Activated CD8-positive, alpha-beta memory T cell treated with anti-CD3 and anti-CD28 coated beads, Interleukin-2, amount 50 U/mL, for 48 hours (primary cell): ENCODE data around the gene GRK3.

Source experiments
- DNase-seq: peaks from one replicate; pipeline ENCODE4 v3.0.0-alpha.2; 2020

GRK3 gene

DNA sequence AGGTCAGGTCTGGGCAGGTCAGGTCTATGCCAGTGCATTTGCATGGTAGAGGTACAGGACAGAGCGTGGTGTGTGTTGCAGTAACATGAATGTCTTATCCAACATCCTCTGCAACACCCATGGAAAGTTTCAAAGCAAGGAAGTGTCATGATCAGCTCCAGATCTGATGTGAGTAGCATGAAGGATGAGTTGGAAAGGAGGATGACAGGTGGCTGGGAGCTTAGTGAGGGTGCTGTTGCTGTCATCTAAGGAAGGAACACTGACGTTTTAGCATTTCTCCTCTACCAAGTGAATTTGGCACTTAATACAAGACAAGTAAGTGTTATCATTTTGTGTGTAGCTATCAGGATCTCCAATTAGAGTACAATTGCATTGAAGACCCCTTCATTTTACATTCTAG lies 65.1 kb downstream of the GRK3 start:
- no peak for DNase-seq

DNA sequence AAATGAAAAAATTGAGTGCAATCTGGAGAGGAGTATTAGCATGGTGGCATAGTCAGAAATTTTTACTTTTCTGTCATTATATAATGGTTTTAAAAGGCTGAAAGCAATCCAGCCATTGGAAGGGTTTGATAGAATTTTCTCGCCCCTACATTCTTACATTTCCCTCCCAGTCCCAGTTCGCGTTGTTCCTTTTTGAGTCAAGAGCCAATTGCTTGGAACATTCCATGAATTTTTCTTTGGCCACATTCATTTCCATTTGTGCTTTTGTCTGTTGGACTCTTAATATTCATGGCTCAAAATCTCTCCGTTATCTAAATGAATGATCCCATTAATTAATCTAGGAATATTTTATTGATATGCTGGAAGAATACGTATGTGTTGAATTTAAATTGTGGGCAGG lies 66.0 kb downstream of the GRK3 start:
- no peak for DNase-seq

DNA sequence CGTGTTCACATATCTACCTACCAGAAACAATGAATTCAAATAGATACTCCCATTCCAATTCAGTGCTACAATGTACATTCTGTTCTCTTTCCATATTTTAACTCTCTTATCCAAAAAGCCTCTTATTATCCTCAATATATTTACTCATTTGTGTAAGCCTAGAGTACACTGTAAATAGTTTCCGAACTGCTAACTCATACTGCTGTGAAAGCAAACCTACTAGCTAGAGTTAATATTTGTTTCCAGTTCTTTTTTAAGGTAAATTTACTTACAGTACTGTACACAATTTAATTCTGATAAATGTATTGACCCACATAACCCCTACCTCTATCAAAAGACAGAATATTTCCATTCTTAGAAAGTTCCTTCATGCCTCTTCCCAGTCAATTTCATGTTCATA lies 71.8 kb downstream of the GRK3 start:
- no peak for DNase-seq

DNA sequence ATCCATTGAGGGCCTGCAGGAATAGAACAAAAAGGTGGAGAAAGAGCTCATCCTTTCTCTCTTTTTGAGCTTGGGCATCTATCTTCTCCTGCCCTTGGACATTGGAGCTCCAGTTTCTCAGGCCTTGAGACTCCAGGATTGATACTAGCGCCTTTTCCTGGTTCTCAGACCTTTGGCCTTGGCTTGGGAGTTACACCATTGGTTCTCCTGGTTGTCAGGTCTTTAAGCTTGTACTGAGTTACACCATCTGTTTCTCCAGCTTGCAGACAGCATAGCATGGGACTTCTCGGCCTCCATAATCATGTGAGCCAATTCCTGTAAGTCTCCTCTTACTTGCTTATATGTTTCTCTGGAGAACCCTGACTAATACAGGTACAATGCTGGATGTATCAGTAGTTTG lies 72.6 kb downstream of the GRK3 start:
- no peak for DNase-seq

DNA sequence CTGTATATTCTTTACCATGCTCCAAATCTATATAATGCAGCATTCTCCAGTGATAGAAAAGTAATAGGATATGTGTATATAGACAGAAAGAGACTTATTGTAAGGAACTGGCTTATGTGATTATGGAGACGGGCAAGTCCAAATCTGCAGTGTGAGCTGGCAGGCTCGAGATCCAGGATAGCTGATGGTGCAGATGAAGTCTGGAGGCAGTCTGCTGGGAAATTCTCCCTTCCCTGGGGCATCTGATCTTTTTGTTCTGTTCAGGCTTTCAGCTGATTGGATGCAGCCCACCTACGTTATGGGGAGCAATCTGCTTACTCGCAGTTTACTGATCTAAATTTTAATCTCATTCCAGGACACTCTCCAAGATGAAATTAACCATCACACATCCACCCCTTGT lies 73.2 kb downstream of the GRK3 start:
- DNase-seq, result no peak

DNA sequence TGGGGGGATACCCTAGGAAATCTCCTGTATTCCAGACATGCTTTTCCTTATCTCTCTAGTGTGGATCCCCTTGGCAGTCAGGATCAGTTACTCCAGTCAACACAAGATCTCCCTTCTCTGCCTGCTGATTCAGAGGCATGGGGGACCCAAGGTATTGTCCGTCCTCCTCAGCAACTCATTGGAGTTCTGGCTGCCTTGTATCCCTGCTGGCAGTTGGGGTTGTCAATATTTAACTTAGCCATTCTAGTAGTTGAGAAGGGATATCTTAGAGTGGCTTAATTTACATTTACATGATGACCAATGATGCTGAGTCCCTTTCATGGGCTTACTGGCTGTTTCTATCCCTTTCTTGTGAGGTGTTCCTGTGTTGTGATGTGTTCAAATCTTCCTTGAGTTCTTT lies 74.2 kb downstream of the GRK3 start:
- no peak for DNase-seq

DNA sequence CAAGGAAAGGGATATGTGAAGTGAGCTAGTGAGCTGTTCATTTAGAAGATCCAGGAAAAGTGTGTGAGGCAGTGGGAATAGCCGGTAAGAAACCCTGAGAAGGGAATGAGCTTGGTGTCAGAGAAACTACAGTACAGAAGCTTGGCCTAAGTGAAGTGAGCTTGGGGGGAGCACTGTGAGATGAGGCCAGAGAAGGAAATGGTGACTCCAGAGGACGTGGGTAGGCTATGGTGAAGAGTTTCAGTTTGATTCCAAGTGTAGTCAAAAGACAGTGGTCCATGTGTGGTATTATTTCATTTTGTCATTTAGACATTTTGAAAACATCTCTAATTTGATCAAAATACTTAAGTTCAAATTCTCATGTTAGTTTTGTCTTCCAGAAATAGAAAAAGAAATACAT lies 77.2 kb downstream of the GRK3 start:
- no peak for DNase-seq

DNA sequence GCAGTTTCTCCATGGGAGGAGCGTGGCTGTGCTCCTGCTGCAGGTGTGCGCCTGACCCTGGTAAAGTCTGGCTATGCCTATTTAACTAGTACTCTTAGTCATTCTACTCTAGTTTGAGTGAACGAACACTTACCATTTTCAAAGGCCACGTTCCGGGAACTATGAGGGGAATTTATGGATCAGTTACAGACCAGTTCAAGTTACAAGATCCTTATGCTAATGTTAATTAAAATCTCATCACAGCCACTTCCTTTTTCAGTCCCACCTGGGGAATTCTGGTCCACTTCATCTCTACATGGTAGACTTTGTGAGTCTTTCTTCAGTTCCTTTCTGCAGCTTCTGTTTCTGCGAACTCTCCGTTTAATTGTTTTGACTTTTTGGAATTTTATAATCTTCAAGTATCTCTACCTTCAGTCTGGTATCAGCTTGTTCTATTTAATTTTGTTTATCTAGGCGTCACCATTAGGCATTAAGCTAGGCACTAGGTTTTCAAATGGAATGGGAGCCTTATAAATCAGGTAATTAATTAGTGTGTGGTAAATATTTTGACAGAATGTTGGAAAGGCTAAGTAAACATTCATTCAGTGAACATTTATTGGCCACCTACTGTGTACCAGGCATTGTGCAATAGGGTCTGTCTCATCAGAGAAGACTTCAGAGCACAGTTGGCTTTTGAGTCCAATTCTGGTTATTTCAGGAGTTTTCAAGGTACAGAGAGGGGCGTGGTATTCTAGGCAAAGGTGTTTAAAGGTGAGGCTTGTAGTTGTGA lies 78.9 kb downstream of the GRK3 start:
- DNase-seq, result no peak

DNA sequence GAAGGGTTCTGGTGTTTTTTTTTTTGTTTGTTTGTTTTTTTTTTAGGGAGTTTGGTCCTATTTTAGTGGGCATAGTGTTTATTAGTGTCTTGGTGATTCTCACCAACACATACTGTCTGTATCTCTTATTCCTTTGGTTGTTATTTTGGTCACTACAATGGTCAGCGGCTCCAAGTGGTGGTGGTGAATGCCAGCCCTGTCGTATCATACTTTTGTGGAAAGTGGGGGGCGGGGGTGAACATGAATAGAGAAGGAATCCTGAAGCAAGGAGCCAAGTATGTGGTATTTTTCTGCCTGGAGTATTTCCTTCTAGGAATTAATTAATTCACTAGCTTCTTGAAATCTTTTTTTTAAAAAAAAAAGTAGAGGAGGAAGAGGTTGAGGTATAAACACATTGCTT lies 79.6 kb downstream of the GRK3 start:
- DNase-seq, result no peak

DNA sequence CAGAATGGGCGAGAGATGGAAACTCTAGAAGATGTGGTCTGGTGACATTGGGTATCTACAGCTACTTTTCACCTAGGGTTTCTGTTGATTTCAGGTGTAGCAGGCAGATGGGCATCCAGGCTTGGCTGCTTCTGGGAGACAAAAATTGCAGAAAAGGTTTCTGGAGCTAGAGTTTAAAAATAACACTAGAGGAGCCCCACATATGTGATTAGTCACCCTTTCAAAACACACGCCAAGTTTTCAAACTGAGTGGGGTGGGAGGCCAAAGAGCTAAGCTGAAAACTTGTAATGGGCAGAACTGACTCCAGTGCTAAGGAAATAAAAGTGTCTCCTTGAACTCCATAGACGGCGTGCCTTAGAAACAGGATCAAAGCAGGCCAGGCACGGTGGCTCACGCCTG lies 80.8 kb downstream of the GRK3 start:
- DNase-seq, result no peak

DNA sequence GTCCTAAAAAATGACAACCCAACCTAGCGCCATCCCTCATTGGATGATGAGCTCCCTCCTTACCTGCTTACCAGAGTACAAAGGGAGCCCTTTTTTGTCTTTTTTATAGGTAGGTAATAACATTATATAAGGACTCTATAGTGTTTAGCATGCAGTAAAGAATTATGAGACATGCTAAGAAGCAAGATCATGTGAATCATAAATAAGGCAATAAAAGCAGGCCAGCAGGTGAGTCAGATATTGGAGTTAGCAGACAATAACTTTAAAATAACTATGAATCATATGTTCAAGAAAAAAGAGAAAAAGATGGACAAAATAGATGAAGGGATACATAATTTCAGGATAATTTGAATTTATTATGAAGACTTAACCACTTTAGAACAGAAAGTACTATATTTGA lies 81.5 kb downstream of the GRK3 start:
- no peak for DNase-seq

DNA sequence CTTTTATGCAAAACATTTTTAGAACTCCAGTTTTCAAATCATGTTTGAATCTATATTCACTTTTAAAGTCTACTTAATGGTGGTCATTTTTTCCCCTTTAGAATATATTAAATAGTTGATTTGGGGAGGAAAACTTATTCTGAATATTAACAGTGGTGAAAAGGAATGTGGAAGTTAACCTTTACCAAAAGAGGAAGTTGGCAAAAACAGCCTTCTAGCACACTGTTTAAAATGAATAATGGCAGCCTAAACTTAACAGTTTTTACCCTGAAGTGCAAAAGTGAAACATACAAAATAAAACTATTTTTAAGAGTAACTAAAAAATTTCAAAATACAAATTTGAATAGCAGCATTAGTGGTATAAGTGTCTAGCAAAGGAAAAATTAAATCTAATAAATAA lies 86.4 kb downstream of the GRK3 start:
- DNase-seq, result no peak

DNA sequence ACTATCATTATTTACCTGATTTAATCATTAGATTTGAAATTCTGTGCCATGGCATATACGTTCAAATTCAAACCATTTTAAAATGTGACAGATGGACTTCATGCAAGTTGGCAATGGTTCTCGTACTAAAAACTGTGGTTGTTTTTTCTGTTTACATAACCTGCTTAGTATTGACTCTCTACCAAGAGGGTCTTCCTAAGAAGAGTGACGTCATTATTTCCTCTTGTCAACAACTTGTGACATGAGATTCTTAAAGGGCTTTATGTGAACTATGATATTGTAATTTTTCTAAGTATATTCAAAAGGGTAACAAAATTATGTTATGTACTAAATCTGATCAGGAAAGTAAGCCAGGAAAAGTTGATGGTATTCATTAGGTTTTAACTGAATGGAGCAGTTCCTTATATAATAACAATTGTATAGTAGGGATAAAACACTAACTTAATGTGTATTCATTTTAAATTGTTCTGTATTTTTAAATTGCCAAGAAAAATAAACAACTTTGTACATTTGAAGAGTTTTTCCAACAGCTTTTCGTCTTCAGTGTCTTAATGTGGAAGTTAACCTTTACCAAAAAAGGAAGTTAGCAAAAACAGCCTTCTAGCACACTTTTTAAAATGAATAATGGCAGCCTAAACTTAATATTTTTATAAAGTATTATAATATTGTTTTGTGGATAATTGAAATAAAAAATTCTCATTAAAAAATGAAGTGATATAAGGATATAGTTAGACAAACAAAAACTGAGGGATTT lies 87.0 kb downstream of the GRK3 start:
- no peak for DNase-seq

DNA sequence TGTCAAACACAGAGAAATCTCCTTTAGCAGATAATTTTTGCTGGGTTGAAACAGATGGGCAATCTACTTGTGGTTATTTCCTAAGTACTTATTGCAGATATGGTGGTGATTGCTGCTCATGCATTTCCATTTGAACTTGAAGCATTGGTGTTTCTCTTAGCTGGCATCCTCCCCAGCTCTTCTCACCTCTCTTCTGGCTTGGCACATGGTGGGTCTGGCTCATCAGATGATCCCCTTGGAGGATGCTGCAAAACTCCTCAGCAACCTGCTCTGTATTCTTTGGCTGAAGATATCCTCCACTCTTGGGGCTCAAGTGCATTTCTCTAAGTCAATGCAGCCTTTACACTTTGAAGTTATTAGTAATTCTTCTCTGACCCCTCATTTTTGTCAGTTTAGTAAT lies 90.2 kb downstream of the GRK3 start:
- DNase-seq, result no peak

DNA sequence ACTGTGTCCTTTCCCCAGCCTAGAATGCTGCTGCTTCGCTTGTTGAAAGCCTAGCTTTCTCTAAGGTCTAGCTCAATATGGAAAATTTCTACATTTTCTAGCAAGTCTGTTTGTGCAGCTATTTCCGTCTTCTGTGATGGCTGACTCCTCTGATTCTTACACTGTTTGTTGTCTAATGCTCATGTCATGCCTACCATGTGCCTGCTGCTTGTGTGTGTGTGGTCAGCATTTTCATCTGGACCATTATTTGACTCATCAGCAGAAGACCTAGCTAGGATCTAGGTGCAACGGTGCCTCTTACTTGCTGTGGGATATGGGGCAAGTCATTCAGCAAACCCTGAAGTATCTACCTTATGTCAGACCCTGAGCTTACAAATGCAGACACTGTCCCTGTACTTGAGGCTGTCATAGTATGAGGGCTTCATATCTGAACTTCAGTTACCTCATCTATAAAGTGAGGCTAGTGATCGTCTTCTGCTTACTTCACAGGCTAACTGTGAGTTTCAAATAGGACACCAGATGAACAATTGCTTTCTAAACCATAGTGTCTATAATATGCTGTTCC lies 91.0 kb downstream of the GRK3 start:
- no peak for DNase-seq

DNA sequence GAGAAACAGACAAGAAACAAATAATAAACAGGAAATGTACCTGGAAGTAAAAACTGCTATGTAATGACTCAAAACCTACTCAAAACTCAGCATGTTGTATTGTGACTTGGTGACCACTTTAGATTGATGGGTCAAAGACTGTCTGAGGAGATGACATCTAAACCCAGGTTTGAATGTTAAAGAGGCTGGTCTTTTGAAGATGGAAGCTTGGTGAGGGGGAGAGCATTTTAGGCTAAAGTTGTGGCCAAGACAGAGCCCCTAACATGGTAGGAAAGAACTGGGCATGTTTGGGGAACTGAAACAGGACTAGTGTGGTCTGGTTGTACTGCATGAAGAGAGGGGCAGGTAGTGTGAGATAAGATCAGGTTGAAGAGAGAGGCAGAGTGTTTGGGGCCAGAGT lies 92.2 kb downstream of the GRK3 start:
- no peak for DNase-seq

DNA sequence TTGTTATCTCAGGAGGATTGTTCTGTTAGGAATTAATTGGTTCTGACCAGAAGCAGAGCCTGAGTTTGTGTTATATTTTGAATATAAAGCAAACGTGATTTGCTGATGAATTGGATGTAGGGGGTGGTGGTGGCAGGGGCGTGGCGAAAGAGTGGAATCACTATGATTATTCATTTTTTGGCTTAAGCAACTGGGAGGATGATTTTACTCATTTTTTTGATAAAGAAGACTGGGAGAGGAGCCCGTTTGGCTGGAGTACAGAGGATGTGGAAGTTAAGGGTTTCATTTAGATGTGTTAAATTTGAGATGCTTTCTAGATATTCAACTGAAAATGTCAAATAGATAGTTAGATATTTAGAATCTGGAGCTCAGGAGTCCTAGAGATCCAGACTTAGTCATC lies 94.2 kb downstream of the GRK3 start:
- no peak for DNase-seq

DNA sequence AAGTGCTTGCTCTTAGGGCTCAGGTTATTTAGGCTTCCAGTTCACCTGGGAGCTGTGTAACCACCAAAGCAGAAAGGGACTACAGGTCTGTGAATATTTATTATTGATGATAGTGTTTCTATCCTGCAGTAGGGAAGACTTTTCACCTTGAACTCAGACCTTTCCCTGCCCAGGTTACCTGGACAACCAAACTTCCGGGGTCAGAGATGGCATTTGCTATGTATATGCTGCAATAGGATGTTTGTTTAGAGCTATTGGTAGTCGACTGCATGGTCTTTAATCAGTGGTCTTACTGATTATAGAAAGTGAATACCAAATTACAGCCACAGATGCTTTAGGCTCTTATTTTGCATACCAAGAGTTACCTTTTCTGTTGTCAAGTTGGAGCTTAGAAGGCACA lies 94.9 kb downstream of the GRK3 start:
- no peak for DNase-seq

DNA sequence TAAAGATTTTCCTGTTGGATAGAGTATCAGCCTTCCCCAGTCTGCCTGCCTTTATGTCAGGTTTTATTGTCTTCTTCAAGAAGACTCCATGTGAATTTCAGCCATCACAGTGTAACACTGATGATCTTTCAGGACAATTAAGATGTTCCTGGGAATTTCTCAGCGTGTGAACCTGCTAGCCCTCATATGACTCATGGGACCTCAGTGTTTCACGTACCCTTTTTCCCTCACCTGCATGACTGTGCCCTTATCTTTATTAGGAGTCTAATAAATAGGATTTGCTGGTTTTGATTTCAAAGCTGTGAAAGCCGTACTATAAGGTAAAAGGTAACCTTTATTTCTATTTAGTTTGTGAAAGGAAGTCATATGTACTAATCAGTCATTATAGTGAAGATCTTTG lies 95.9 kb downstream of the GRK3 start:
- DNase-seq, result no peak

DNA sequence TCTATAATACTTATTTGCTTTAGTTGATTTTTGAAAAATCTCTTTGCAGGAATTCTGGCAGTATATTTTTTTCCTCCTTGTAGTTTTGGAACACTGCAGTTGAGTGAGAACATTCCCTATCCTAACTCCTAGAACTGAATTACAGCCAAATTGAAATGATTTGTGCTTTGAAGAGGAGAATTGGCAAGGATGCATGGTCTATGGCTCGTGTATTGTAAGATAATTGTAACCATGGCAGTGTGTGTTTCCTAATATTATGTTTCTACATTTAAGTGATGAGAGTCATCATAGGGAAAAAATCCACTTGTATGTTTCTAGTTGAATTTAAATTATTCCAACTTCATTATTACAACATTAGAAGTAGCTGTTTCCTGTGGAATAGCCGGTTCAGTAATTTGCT lies 96.6 kb downstream of the GRK3 start:
- no peak for DNase-seq

DNA sequence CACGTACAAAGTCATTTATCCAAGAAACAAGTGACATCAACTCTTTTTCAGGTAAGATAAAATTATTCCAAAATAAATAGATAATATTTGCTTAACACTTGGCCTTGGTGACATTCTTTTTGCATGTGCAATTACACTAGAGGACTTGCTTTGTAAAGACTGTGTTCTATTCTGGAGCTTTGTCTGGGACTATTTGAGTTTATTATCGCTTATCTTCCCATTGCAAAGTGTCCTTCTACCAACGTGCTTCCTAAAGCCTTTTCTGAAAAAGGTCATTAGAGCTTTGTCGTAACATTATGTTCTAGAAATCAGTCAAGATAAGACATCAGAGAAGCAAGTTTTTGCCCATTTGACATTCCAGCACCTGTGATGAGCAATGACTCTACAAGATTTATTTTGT lies 99.2 kb downstream of the GRK3 start:
- no peak for DNase-seq

DNA sequence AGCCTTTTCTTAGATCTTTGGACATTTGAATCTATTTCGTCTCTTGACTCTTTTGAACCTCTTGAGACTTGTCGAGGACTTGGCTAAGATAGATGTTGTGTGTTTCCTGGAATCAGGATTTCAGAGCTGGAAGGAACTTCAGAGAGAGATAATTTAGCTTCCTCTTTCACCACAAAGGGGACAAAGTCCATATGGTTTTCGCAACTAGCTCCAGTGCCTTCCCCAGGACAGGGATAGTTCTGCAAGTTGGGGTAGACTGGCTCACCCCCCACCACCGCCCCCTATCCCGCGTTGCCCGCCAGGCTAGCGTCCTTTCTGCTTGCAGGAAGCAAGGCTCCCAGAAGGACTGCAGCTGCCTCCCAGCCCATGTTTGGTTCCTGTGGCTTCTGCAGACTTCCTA lies 101.8 kb downstream of the GRK3 start:
- DNase-seq, result no peak

DNA sequence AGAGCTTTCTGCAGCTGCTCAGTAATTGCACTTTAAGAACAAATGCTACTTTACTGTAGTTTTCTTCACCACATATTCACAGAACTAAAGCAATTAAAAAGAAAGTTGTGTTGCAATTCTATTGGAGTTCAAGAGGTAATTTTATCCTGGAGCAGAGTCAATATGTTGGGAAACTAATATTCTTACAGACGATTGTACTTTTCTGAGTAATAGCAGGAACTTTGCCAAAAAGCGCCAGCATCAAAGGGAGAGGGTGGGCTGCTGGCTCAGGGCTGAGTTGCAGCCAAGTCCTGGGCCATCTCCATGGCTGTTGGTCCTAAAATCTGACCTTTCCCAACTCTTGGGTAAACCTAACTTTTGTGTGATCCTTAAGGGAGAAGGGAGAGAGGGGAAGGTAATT lies 104.0 kb downstream of the GRK3 start:
- DNase-seq, result no peak

DNA sequence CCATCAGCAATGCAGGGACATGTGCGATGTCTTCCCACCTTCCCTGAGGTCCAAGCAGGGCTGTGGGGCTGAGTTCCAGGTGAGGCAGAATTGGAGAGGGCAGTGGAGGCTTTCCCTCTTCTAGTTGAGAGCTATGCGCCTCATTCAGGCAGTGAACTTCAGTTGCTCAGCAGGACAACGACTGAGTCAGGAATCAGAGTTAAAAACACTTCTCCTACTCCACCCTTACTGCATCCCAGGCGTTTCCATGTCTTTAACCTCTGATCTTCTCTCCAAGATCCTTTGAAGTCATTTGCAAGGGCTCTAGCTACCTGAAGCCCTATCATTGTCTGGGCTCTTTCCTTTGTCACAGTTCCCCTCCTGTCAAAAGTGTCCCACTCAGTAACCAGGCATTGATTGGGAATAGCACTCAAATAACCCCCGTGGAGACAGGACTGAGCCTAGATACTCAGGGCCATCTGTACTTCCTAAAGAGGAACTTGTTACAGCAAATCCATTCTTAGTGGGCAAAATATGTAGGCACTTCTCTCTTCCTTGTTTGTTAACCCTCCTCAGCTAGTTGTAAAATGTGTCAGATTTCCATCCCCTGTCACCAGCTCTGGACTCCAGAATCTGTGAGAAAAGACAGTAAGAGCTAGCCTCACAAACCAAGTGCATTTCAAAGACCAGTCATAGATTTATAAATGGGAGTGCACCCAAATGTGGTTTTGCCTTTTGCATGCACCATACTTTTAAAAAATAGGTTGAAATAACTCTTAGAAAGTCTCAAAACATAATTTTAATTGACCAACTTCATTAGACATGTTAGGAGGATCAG lies 105.0 kb downstream of the GRK3 start:
- no peak for DNase-seq
